H9 (cell line): ENCODE results near the gene NLRC3. TPM values are rescaled to one million over a fixed set of nuclear protein-coding genes. Genes with fewer than 3 reads are reported as not detected.

Source experiments
- DNase-seq: peaks from one replicate; pipeline ENCODE4 v3.0.0-alpha.2; 2017
- H2AFZ ChIP-seq: one replicate; pipeline ENCODE4 v1.6.1; 2013; ENCODE audit warnings: mild to moderate bottlenecking, low read length, control low read depth, moderate library complexity
- H2AK5ac ChIP-seq: 2 replicates; pipeline ENCODE4 v1.6.1; 2013; ENCODE audit warnings: low read length, control low read depth, mixed read lengths; ENCODE audit not compliant: insufficient read length
- H2BK120ac ChIP-seq: one replicate; pipeline ENCODE4 v1.6.1; 2013; ENCODE audit warnings: low read depth, mild to moderate bottlenecking, low read length, control low read depth, inconsistent platforms; ENCODE audit not compliant: poor library complexity, severe bottlenecking
- H2BK12ac ChIP-seq: 2 replicates; pipeline ENCODE4 v1.6.1; 2013; ENCODE audit warnings: low read length, control low read depth, mixed read lengths, low read depth; ENCODE audit not compliant: insufficient read length
- H2BK15ac ChIP-seq: 2 replicates; pipeline ENCODE4 v1.6.1; 2013; ENCODE audit warnings: low read depth, low read length, control low read depth
- H2BK20ac ChIP-seq: one replicate; pipeline ENCODE4 v1.6.1; 2013; ENCODE audit warnings: low read depth, mild to moderate bottlenecking, low read length, control low read depth, inconsistent platforms; ENCODE audit not compliant: poor library complexity, severe bottlenecking
- H2BK5ac ChIP-seq: 2 replicates; pipeline ENCODE4 v1.6.1; 2013; ENCODE audit warnings: low read length, control low read depth, mixed read lengths; ENCODE audit not compliant: insufficient read length
- H3K14ac ChIP-seq: 2 replicates; pipeline ENCODE4 v1.6.1; 2013; ENCODE audit warnings: low read length, control low read depth; ENCODE audit not compliant: insufficient read depth
- H3K18ac ChIP-seq: 2 replicates; pipeline ENCODE4 v1.6.1; 2013; ENCODE audit warnings: low read depth, mild to moderate bottlenecking, mixed read lengths, low read length, control low read depth; ENCODE audit not compliant: insufficient read length
- H3K23ac ChIP-seq: 2 replicates; pipeline ENCODE4 v1.6.1; 2013; ENCODE audit warnings: low read length, control low read depth, mixed read lengths, low read depth; ENCODE audit not compliant: insufficient read length
- H3K23me2 ChIP-seq: 2 replicates; pipeline ENCODE4 v1.6.1; 2013; ENCODE audit warnings: low read depth, mild to moderate bottlenecking, mixed read lengths, low read length, control low read depth; ENCODE audit not compliant: insufficient read length, poor library complexity, severe bottlenecking
- H3K27ac ChIP-seq: 2 replicates; pipeline ENCODE4 v1.5.1; 2013; ENCODE audit warnings: low read length, control low read depth, mixed read lengths, low read depth; ENCODE audit not compliant: insufficient read length
- H3K27me3 ChIP-seq: 2 replicates; pipeline ENCODE4 v1.6.1; 2013; ENCODE audit warnings: low read length, control low read depth, inconsistent platforms; ENCODE audit not compliant: insufficient read depth
- H3K4ac ChIP-seq: 2 replicates; pipeline ENCODE4 v1.6.1; 2013; ENCODE audit warnings: low read depth, mild to moderate bottlenecking, control low read depth, inconsistent platforms, low read length, moderate library complexity
- H3K4me1 ChIP-seq: 2 replicates; pipeline ENCODE4 v1.6.1; 2013; ENCODE audit warnings: low read length, control low read depth, inconsistent platforms; ENCODE audit not compliant: insufficient read depth
- H3K4me2 ChIP-seq: 2 replicates; pipeline ENCODE4 v1.6.1; 2013; ENCODE audit warnings: low read length, control low read depth, mixed read lengths; ENCODE audit not compliant: insufficient read length, insufficient read depth
- H3K56ac ChIP-seq: 2 replicates; pipeline ENCODE4 v1.6.1; 2013; ENCODE audit warnings: low read depth, mild to moderate bottlenecking, mixed read lengths, low read length, control low read depth; ENCODE audit not compliant: insufficient read length
- H3K79me1 ChIP-seq: 2 replicates; pipeline ENCODE4 v1.6.1; 2013; ENCODE audit warnings: low read depth, mild to moderate bottlenecking, moderate library complexity, low read length, control low read depth, inconsistent platforms; ENCODE audit not compliant: insufficient read depth, poor library complexity, severe bottlenecking
- H3K79me2 ChIP-seq: 2 replicates; pipeline ENCODE4 v1.6.1; 2013; ENCODE audit warnings: low read length, control low read depth, inconsistent platforms; ENCODE audit not compliant: insufficient read depth
- H3K9ac ChIP-seq: 2 replicates; pipeline ENCODE4 v1.6.1; 2013; ENCODE audit warnings: low read length, control low read depth, mixed read lengths; ENCODE audit not compliant: insufficient read length; ENCODE audit errors: extremely low read depth
- H3K9me3 ChIP-seq: one replicate; pipeline ENCODE4 v1.6.1; 2013; ENCODE audit warnings: low read depth, low read length, inconsistent platforms; ENCODE audit not compliant: control insufficient read depth
- H3T11ph ChIP-seq: one replicate; pipeline ENCODE4 v1.6.1; 2013; ENCODE audit warnings: mild to moderate bottlenecking, low read length, control low read depth, inconsistent platforms
- H4K20me1 ChIP-seq: one replicate; pipeline ENCODE4 v1.6.1; 2013; ENCODE audit not compliant: control insufficient read depth, insufficient read length, insufficient read depth
- H4K5ac ChIP-seq: 2 replicates; pipeline ENCODE4 v1.6.1; 2013; ENCODE audit warnings: low read depth, mild to moderate bottlenecking, mixed read lengths, low read length, control low read depth; ENCODE audit not compliant: insufficient read length
- H4K8ac ChIP-seq: replicated peaks from 2 replicates; pipeline ENCODE4 v1.6.1; 2013; ENCODE audit warnings: low read length, control low read depth, mixed read lengths, low read depth; ENCODE audit not compliant: insufficient read length
- H4K91ac ChIP-seq: 2 replicates; pipeline ENCODE4 v1.6.1; 2013; ENCODE audit warnings: low read depth, mild to moderate bottlenecking, moderate library complexity, mixed read lengths, low read length, control low read depth; ENCODE audit not compliant: insufficient read length
- H3K27ac Mint-ChIP-seq, 3 experiments: 2 replicates in 2 of 3; 3 replicates in 1 of 3; pipeline ENCODE4 v1.8.0; 2020 to 2021; ENCODE audit warnings: mixed read lengths in 3 of 3, mild to moderate bottlenecking in 1 of 3, moderate library complexity in 1 of 3
- H3K27me3 Mint-ChIP-seq: 2 replicates; pipeline ENCODE4 v1.8.0; 2021; ENCODE audit warnings: low read depth, mild to moderate bottlenecking, moderate library complexity, mixed read lengths
- H3K36me3 Mint-ChIP-seq, 3 experiments: 2 replicates in 2 of 3; 3 replicates in 1 of 3; pipeline ENCODE4 v1.8.0; 2020 to 2021; ENCODE audit warnings: low read depth in 3 of 3, mixed read lengths in 3 of 3; ENCODE audit not compliant: insufficient read depth in 1 of 3
- H3K4me1 Mint-ChIP-seq, 2 experiments: 2 replicates each; pipeline ENCODE4 v1.8.0; 2020; ENCODE audit warnings: mixed read lengths in 2 of 2
- H3K4me3 Mint-ChIP-seq, 2 experiments: 2 replicates in 1 of 2; 3 replicates in 1 of 2; pipeline ENCODE4 v1.8.0; 2020 to 2021; ENCODE audit warnings: mild to moderate bottlenecking in 2 of 2, mixed read lengths in 2 of 2, moderate library complexity in 1 of 2
- H3K9me3 Mint-ChIP-seq, 2 experiments: 2 replicates in 1 of 2; 3 replicates in 1 of 2; pipeline ENCODE4 v1.8.0; 2020; ENCODE audit warnings: mild to moderate bottlenecking in 2 of 2, mixed read lengths in 2 of 2, moderate library complexity in 1 of 2
- WGBS: extraction: QIAGEN DNeasy Blood & Tissue Kit; methylation state at CpG from one replicate; pipeline ENCODE4 v1.1.7; 2013; ENCODE audit warnings: missing lambda C conversion rate, low lambda C conversion rate, mixed read lengths; ENCODE audit not compliant: insufficient read length; ENCODE audit errors: extremely low coverage; 5-methylcytosine and 5-hydroxymethylcytosine counted together
- total RNA-seq: library from RNA; stranded (reverse); gene quantifications from 2 replicates; pipeline ENCODE4 v1.2.1, GENCODE V29; 2021
- TF ChIP-seq, protein P1 (sequence below): fragments of 200-600 bp; sonication (generic); conservative IDR thresholded peaks from 3 replicates; pipeline ENCODE4 v1.8.0; 2021; ENCODE audit warnings: antibody characterized with exemption, mild to moderate bottlenecking

Gene NLRC3
- total RNA-seq, 1 experiment from 2014 or later = 0.44 TPM

DNA sequence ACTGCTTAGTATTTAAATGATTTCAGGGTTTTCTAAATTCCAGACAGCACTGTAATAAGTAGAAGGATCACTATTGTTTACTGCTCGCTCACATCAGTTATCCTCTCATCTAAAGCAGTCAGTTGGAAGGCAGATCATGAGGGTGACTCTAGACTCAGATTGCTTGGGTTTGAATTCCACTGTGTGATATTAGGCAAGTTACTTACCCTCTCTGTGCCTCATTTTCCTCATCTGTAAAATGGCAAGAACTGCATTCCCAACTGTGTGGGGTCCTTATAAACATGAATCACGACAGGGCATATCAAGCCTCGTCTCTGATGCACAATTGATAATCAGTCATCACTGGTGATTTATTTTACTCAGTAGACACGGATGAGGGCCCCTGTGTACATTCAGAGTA is 61.3 kb downstream of the NLRC3 start:
- TF ChIP-seq, protein P1, sequence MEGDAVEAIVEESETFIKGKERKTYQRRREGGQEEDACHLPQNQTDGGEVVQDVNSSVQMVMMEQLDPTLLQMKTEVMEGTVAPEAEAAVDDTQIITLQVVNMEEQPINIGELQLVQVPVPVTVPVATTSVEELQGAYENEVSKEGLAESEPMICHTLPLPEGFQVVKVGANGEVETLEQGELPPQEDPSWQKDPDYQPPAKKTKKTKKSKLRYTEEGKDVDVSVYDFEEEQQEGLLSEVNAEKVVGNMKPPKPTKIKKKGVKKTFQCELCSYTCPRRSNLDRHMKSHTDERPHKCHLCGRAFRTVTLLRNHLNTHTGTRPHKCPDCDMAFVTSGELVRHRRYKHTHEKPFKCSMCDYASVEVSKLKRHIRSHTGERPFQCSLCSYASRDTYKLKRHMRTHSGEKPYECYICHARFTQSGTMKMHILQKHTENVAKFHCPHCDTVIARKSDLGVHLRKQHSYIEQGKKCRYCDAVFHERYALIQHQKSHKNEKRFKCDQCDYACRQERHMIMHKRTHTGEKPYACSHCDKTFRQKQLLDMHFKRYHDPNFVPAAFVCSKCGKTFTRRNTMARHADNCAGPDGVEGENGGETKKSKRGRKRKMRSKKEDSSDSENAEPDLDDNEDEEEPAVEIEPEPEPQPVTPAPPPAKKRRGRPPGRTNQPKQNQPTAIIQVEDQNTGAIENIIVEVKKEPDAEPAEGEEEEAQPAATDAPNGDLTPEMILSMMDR = no peak
- H3K9ac ChIP-seq = no peak overlapping the region
- no peaks in the 10 kb centered on the region for H3K4me1 ChIP-seq
- no peak overlapping the region for H3K4me3 Mint-ChIP-seq
- no peak for DNase-seq
- no peak overlapping the region for H2BK12ac ChIP-seq
- no peaks in the 10 kb centered on the region for H3K79me1 ChIP-seq
- H3K9me3 Mint-ChIP-seq = no peaks in the 10 kb centered on the region
- no peak overlapping the region for H4K8ac ChIP-seq
- no peak overlapping the region for H2AK5ac ChIP-seq
- H3K56ac ChIP-seq = no peak overlapping the region
- no peak overlapping the region for H3K23ac ChIP-seq
- H3K79me2 ChIP-seq = no peaks in the 10 kb centered on the region
- H2BK120ac ChIP-seq = no peak overlapping the region
- no peaks in the 10 kb centered on the region for H3K27me3 Mint-ChIP-seq
- H3K4ac ChIP-seq = no peak overlapping the region
- no CpG with 5 or more reads among the region's 4 CpGs for WGBS
- H4K5ac ChIP-seq = no peak overlapping the region
- no peak overlapping the region for H2AFZ ChIP-seq
- H4K91ac ChIP-seq = no peak overlapping the region
- no peaks in the 10 kb centered on the region for H4K20me1 ChIP-seq
- H3K36me3 Mint-ChIP-seq = peaks cover 20 to 56% (median 41%) of the 10 kb centered on the region in 3 experiments; a peak in 6 of 7 replicates
- H2BK15ac ChIP-seq = no peak overlapping the region
- no peak overlapping the region for H3K27ac ChIP-seq
- H2BK20ac ChIP-seq = no peak overlapping the region
- H3K4me2 ChIP-seq = no peak overlapping the region
- H3K18ac ChIP-seq = no peak overlapping the region
- no peak overlapping the region for H3K14ac ChIP-seq
- no peak overlapping the region for H3K27ac Mint-ChIP-seq
- no peaks in the 10 kb centered on the region for H3K9me3 ChIP-seq
- no peak overlapping the region for H3T11ph ChIP-seq
- H2BK5ac ChIP-seq = no peak overlapping the region
- H3K4me1 Mint-ChIP-seq = peaks cover 3 to 4% of the 10 kb centered on the region in 2 experiments
- no peaks in the 10 kb centered on the region for H3K23me2 ChIP-seq
- H3K27me3 ChIP-seq = no peaks in the 10 kb centered on the region
